COLO829 (cell line): ENCODE data around the gene SPATA6L.

Experiments
- DNase-seq: peaks from one replicate; pipeline ENCODE4 v3.0.0; 2012; ENCODE audit warnings: low spot score

The SPATA6L gene

GRCh38 chr9:4548811-4549725 is 117.2 kb downstream of the SPATA6L start:
- DNase-seq, result no peak
